ENCODE data around the gene CSPG4.

DNA sequence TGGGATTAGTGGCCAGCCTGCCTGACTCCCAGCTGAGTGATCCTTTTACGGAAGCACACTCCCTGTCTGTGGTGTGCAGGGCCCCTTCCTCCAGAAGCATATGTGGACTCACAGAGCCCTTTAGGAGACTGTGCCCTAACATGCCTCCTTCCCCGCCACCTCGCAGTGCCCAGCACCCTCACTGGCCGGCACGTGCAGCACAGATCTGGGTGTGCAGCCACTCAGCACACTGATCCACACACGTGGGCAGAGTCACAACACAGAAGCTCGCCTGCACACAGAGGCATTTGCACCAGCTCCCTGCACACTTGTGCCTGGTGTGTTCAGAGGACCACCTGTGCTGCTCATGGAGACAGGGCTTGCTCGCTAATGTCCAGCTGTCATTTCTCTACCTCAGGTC is 23.6 kb upstream of the CSPG4 start:
- TF ChIP-seq, protein P1, sequence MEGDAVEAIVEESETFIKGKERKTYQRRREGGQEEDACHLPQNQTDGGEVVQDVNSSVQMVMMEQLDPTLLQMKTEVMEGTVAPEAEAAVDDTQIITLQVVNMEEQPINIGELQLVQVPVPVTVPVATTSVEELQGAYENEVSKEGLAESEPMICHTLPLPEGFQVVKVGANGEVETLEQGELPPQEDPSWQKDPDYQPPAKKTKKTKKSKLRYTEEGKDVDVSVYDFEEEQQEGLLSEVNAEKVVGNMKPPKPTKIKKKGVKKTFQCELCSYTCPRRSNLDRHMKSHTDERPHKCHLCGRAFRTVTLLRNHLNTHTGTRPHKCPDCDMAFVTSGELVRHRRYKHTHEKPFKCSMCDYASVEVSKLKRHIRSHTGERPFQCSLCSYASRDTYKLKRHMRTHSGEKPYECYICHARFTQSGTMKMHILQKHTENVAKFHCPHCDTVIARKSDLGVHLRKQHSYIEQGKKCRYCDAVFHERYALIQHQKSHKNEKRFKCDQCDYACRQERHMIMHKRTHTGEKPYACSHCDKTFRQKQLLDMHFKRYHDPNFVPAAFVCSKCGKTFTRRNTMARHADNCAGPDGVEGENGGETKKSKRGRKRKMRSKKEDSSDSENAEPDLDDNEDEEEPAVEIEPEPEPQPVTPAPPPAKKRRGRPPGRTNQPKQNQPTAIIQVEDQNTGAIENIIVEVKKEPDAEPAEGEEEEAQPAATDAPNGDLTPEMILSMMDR (IDR thresholded peaks at IDR 0.05) = no peak
- TF ChIP-seq POLR2A (IDR thresholded peaks at IDR 0.05) = no peak
- no peak for TF ChIP-seq EP300 (IDR thresholded peaks at IDR 0.05)

All from ovary (tissue), 3 donors.